GM10266 (cell line): ENCODE results near the gene MPPED1.

Source experiments
- DNase-seq: peaks from one replicate; pipeline ENCODE4 v3.0.0; 2012; ENCODE audit errors: extremely low spot score
- TF ChIP-seq, protein P1 (sequence below): IDR thresholded peaks from 2 replicates; pipeline ENCODE4 v1.5.1; 2012; ENCODE audit warnings: mild to moderate bottlenecking, low read depth; ENCODE audit not compliant: control insufficient read depth, insufficient read depth; ENCODE audit errors: missing control alignments

MPPED1 gene

DNA sequence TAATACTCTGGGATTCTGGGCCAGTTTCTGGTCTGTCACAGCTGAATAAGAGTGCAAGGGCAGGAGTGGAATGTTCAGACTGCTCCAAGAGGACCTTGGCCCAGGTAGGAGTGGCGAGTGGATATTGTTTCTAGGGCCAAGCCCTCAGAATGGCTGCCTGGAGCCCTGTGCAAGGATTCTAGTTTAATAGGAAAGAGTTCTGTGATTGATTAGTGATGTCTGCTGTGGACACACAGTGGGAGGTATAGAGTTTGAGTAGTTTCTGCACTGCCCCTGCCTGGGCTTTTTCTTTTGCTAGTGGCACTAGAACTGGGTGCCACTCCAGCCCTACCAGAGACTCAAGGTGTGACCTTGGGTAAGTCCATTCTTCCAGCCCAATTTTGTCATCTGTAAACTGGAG lies 9.7 kb upstream of the MPPED1 start:
- no peak for DNase-seq
- TF ChIP-seq, protein P1, sequence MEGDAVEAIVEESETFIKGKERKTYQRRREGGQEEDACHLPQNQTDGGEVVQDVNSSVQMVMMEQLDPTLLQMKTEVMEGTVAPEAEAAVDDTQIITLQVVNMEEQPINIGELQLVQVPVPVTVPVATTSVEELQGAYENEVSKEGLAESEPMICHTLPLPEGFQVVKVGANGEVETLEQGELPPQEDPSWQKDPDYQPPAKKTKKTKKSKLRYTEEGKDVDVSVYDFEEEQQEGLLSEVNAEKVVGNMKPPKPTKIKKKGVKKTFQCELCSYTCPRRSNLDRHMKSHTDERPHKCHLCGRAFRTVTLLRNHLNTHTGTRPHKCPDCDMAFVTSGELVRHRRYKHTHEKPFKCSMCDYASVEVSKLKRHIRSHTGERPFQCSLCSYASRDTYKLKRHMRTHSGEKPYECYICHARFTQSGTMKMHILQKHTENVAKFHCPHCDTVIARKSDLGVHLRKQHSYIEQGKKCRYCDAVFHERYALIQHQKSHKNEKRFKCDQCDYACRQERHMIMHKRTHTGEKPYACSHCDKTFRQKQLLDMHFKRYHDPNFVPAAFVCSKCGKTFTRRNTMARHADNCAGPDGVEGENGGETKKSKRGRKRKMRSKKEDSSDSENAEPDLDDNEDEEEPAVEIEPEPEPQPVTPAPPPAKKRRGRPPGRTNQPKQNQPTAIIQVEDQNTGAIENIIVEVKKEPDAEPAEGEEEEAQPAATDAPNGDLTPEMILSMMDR = no peak

DNA sequence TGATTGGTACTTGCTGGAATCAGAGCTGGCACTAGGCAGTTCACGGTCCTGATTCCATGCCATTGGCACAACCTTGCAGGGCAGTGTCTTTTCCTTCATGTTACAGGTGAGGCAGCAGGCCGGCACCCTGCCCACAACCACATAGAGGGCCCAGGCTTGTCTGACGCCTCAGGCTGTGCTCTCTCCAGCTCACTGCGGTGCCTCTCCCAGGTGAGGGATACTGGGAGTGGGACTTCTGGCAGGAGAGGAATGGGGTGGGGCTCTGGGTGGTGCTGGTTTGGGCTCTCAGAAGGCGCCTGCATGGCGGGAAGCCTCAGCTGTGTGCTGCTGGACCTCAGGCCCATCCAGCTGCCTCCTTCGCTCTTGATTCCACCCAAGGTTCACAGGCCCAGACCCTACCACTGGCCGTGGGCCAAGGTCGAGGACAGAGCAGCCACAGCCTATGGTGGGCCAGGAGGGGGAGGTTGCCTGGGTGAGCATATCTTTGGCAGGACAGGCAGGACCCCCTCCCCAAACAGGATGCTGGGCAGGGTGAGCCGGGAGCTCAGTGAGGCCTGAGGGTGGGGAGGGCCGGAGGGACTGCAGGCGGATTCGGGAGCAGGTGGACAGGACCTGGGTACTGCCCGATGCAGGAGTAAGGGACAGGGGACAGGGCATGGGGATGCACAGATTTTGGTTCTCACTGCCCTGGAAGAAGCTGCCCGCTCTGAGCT lies 7.0 kb upstream of the MPPED1 start:
- DNase-seq = no peak

DNA sequence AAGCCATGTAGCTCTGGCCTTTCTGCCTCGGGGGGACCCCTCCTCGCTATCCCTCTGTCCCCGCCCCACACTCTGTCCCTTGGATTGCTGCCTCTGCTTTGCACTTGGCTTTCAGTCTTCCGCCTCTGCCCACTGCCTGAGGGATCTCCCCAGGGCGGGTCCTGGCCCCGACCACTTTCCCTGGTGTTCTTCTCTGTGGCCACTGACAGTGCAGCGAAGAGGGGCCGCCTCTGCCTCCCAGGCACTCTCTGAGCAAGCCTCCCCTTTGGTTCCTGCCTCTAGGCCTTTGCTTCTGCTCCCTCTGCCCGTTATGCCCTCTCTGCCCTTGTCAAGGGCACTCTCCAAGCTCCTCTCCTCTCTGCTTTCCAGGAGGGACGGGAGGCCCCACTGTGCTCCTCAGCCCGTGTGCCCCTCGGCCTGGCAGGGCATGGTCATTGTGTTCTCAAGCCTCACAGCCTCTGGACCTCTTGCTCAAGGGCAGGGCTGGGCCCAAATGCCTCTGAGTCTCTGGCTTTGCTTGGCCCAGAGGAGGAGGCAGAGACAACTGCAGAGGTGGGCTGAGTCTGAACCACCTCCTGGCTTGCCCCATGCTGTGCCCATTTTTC lies 5.5 kb upstream of the MPPED1 start:
- DNase-seq = no peak
- TF ChIP-seq, protein P1 = no peak

More for the DNA sequence above, 7.0 kb upstream of the MPPED1 start:
- TF ChIP-seq, protein P1 = no peak

DNA sequence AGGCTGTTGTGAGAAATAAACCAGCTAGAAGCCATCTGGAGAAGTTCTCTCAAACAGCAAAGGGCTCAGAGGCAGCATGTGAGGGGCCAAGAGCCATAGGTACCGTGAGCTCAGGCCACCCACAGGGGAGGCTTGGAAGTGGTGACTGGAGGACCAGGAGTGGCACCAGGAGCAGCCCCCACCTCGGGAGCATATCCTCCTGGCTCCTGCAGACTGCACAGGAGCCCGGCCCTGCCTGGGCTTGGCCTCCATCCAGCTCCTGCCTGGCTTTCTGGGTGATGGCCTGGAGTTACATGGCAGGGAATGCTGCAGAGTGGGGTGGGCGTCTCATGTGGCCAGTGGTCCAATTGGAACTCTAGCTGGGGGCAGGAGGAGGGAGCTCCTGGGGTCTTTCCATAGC lies 4.2 kb upstream of the MPPED1 start:
- no peak for DNase-seq
- TF ChIP-seq, protein P1 = no peak

DNA sequence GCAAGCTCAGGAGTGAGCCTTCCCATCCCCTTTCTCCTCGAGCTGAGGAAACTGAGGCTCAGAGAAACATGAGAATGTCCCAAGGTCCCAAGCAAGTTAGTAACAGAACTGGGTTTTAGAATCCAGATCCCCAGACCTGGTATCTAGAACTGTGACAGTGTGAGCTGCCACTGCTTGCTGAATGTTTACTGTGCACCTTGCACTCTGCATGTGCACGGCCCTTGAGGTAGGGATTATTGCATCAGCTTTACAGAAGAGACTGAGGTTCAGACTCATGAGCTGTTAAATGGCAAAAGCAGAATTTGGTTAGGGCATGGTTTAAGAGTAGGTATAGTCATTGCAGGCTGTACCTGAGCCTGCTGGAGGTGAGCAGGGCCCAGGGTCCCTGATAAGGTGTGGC lies 3.8 kb upstream of the MPPED1 start:
- DNase-seq = no peak
- TF ChIP-seq, protein P1 = no peak

DNA sequence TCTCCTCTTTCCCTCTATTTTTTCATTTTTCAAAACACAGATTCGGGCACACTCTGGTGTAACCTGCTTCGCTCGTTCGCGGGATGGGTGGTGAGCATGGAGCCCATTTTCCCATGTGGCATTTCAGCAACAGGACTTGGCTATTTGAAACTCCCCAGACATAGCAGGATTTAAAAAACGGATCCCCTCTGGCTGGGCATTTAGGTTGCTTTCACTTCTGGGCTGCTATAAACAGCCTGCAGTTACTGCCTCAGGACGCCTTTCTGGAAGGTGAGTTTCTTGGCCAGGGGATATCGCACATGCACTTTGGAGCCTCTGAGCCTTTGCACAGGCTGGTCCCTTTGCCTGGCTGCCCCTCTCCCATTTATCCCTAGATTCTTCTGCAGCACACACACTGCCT lies 2.8 kb upstream of the MPPED1 start:
- TF ChIP-seq, protein P1 = no peak
- DNase-seq = no peak

DNA sequence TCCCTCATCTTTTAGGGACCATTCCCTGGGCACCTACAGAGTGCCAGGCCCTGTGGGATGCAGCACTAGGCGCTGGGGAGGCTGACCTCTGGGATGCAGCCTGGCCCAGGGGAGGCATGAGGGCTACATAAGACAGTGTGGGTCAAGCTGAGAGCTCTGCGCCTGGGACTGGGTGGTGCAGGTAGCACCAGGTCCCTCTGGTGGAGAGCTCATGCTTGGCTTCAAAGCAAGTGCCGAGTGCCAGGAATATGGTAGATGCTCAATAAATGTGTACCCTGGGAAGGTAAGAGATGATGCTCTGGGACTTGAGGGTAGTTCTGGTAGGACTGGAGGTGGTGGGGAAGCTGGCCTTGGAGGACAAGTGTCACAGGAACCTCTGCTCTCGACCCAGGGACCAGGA lies 2.0 kb upstream of the MPPED1 start:
- DNase-seq = no peak
- TF ChIP-seq, protein P1 = no peak
